Umbilical cord (tissue), 2 donors: ENCODE data around the gene JMJD7. TPM values are rescaled to one million over a fixed set of nuclear protein-coding genes. Genes with fewer than 3 reads are reported as not detected.

Experiments used
- DNase-seq: peaks from one replicate; pipeline ENCODE4 v3.0.0-alpha.2; 2015; ENCODE audit warnings: low spot score
- total RNA-seq: library from RNA; depleted of rRNA; stranded (reverse); fragments of >200 nt; gene quantifications from one replicate; pipeline ENCODE4 v1.2.3, GENCODE V29; 2014; ENCODE audit warnings: low replicate concordance; ENCODE audit not compliant: insufficient read depth

Gene JMJD7
- total RNA-seq, 1 donor from 2014 or later = not detected

GRCh38 chr15:41881920-41882688, 54.2 kb downstream of the JMJD7 start:
- DNase-seq = no peak

- DNase-seq = no peak
Measured at GRCh38 chr15:41882689-41883483, 55.0 kb downstream of the JMJD7 start.

- DNase-seq = no peak
Measured at GRCh38 chr15:41883484-41883825, 55.6 kb downstream of the JMJD7 start.

GRCh38 chr15:41884458-41884857, 56.6 kb downstream of the JMJD7 start:
- no peak for DNase-seq

- DNase-seq = no peak
Measured at GRCh38 chr15:41885321-41885720, 57.4 kb downstream of the JMJD7 start.

- no peak for DNase-seq
Measured at GRCh38 chr15:41885841-41886240, 57.9 kb downstream of the JMJD7 start.

GRCh38 chr15:41886741-41887140, 58.8 kb downstream of the JMJD7 start:
- no peak for DNase-seq

GRCh38 chr15:41887161-41887560, 59.3 kb downstream of the JMJD7 start:
- no peak for DNase-seq

Other genes starting within 250 kb of the JMJD7 start
- 208 TPM for gene MGA, start 167.7 kb upstream of the JMJD7 start, total RNA-seq
- gene MAPKBP1, start 53.6 kb upstream of the JMJD7 start, total RNA-seq = 22.4 TPM
- gene PLA2G4B, start 10.8 kb downstream of the JMJD7 start, total RNA-seq = 0.24 TPM
- gene SPTBN5, start 66.0 kb downstream of the JMJD7 start, total RNA-seq = 2.2 TPM
- 15.4 TPM for gene EHD4, start 144.5 kb downstream of the JMJD7 start, total RNA-seq
- 0.72 TPM for gene PLA2G4E, start 192.9 kb downstream of the JMJD7 start, total RNA-seq